ELF-1 (cell line): Measurements from ENCODE around the gene STX18.
"Not testable (repeated sequence)": the region's sequence is repeated elsewhere in the genome, so short reads cannot be mapped to it uniquely, and the experiment has no call there.

ENCODE experiments used
- DNase-seq: peaks from one replicate; pipeline ENCODE4 v3.0.0-alpha.2; 2016; ENCODE audit warnings: low read depth, low spot score

STX18 gene

GRCh38 chr4:4510641-4511040 is 31.2 kb downstream of the STX18 start:
- not testable (repeated sequence) for DNase-seq

- DNase-seq = no peak
These were observed 32.3 kb downstream of the STX18 start for GRCh38 chr4:4509521-4509920.

- DNase-seq = no peak
These were observed 33.9 kb downstream of the STX18 start for GRCh38 chr4:4507923-4508322.

DNA sequence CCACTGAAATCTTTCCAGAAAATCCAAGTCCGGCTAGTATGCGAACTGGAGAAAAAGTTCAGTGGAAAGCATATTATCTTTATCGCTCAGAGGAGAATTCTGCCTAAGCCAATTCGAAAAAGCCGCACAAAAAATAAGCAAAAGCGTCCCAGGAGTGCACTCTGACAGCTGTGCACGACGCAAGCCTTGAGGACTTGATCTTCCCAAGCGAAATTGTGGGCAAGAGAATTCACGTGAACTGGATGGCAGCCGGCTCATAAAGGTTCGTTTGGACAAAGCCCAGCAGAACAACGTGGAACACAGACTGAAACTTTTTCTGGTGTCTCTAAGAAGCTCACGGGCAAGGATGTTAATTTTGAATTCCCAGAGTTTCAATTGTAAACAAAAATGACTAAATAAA is 34.4 kb downstream of the STX18 start:
- no peak for DNase-seq

- no peak for DNase-seq
These were observed 34.9 kb downstream of the STX18 start for GRCh38 chr4:4506961-4507360.

GRCh38 chr4:4505211-4505610 is 36.6 kb downstream of the STX18 start:
- DNase-seq = not testable (repeated sequence)

DNA sequence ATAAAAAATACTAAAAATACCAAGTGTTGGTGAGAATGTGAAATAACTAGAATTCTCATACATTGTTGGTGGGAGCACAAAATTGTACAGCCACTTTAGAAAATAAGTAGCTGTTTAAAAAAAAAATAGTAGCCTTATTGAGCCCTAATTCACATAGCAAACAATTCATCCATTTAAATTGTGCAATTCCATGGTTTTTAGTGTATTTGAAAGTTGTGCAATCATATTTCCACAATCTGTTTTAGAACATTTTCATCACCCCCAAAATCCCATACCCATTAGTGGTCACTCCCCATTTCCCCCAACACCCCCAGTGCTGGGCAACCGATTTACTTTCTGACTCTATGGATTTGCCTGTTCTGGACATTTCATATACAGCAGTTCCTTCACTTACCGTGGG is 37.1 kb downstream of the STX18 start:
- DNase-seq = no peak

DNA sequence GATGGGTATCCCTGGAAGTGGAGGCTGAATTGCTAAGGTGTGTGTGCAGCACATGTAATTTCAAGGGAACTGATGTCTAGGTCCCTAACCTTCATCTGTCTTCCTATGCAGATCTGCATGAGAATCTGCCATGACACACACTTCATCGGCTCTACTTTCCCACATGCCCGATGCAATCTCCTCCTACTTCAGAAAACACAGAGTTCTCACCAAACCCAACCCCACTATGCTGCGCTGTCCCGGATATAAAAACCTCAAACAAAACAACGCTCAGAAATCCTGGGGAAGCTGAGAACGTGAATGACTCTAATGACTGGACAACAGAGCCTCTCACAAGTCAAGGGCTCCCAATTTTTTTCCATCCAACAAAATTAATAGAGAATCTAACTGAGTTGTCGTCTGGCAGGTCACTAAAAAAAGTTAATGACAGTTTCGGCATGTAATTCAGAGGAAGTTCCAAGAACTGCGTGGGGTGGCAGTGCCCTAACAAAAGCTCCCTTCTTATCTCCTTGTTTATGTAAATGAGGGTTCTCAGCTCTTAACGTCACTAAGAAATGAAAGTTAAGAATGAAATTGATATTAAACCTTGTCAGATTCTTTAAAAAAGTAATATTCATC is 39.0 kb downstream of the STX18 start:
- DNase-seq = peak; percentile 19

DNA sequence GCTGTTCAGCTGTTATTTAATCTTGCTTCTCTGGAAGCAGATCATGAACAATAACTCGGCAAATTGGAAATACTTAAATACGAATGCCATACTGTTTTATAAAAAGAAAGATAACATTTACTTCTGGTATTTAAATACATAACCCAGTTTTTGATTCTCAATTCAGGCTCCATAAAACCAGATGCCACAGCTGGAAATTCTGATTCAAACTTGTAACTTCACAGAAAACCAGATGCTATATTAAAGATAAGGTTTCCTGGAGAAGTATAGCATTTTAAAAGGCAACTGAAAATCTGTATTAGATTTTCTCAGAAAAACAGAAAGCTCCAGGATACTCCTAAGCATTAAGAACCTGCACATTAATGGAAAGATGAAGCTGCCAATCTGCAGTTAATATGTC is 40.2 kb downstream of the STX18 start:
- DNase-seq = no peak

DNA sequence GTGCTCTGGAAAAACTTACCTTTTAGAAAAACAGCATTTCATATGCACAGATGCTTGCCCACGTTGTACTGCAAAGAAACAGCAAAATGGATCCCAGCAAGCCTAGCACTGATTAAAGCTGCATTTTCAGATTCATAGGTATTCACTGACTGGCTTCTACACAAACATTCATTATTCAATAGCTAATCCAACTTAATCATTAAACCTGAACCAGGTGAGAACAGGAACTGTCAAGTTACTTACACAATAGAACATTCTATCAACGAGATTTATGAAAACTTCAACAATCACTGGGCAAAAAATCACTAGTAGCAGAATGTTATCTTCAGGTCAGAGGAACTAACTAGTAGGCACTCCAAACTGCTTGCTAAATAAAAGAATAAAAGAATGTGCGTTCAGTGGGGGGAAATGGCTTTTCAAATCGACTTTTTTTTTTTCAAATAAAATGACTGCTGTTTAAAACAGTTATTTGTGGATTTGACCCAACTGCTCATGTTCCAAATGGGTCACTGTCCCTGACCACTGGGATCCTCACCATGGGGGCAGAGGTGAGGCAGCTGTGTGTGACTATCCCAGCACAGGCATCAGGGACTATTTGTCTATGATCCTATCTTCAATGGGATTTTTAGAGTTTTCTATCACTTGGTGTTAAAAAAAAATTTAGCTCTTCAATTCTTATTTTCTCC is 42.3 kb downstream of the STX18 start:
- DNase-seq = no peak

- peak; percentile 67 for DNase-seq
These were observed 45.1 kb downstream of the STX18 start for GRCh38 chr4:4496592-4497372.

GRCh38 chr4:4494882-4495281 is 47.0 kb downstream of the STX18 start:
- no peak for DNase-seq

- no peak for DNase-seq
These were observed 49.5 kb downstream of the STX18 start for GRCh38 chr4:4492161-4492847.

- no peak for DNase-seq
These were observed 50.4 kb downstream of the STX18 start for GRCh38 chr4:4491396-4491893.

- DNase-seq = no peak
These were observed 51.0 kb downstream of the STX18 start for GRCh38 chr4:4490816-4491215.

- DNase-seq = no peak
These were observed 51.8 kb downstream of the STX18 start for GRCh38 chr4:4490041-4490440.

- peak; percentile 61 for DNase-seq
These were observed 53.1 kb downstream of the STX18 start for GRCh38 chr4:4488405-4489404.

DNA sequence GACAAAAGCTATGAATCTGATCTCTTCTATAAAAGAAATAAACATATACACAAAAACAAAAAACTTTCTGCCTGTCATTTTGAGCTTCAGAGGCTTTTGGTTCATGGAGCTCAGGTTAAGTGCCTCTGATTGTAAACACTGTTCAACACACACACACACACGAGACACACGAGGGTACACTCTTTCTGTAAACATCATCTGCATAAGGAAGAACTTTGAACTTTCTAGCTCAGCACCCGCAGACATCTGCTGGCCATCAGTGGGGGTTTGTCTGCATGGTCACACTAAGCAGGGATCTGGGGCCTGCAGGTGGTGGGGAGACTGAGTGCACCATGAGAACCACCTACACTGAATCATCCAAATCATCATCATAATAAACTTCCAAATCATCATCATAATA is 54.9 kb downstream of the STX18 start:
- DNase-seq = no peak

DNA sequence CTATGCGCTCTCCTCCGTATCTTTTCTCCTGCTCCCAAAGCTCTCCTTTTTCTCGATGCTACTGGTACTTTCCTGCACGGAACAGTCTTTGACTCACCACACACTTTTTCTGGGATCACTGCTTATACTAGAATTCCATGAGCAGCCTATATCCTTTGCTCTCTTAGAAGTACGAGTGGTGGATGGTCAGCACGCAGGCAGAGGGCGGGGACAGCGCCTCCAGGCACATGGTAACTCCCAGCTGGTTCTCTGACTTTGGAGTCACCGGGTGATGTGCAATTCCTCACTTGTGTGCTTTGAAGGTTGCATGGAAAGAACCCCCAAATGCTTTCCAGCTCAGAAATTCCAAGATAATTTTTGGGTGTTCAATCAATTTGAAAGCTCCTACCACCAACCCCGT is 56.0 kb downstream of the STX18 start:
- DNase-seq = peak; percentile 59

DNA sequence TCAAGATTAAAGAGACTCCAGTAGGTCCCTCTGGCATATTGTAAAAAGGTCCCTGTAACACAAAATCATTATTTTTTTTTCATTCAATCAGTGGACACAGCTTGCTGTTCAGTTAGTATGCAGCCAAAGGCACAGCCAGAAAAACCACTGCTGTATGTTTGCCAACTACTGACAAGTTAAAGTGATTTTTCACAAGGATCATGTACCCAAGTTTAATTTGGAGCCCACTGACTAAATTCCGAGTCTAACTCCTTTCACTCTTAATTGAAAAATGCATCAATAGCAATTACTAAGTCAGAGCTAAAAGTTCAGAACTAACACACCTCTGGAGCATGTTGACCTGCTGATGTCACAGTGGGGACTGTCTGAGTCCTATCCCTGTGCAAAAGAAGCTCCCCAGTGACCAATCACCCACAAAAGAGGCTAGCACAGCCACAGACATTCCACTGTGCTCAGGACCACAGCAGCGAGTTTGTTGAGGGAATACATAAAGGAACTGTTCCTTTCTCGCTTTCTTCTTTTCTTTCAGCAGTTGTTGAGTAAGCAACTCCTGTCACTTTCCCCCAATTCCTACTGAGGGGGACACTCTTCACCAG is 60.4 kb downstream of the STX18 start:
- peak; percentile 10 for DNase-seq
